Lower lobe of right lung (tissue), 2 donors: ENCODE results near the gene RNF151. TPM values are rescaled to one million over a fixed set of nuclear protein-coding genes. Genes with fewer than 3 reads are reported as not detected.
"Not testable (repeated sequence)": the region's sequence is repeated elsewhere in the genome, so short reads cannot be mapped to it uniquely, and the experiment has no call there.

ENCODE experiments used
- ATAC-seq, 2 donors: fragments of 200-7000 bp; cut with Tn5 transposase; one replicate each; pipeline ENCODE4 v1.9.1; 2020 to 2022; ENCODE audit warnings: mild to moderate bottlenecking in 2 of 2, moderate library complexity in 2 of 2
- DNase-seq: peaks from one replicate; pipeline ENCODE4 v3.0.0-alpha.2; 2020
- H3K27ac ChIP-seq: fragments of 200-600 bp; one replicate; pipeline ENCODE4 v1.8.0; 2022
- H3K27me3 ChIP-seq: fragments of 200-600 bp; one replicate; pipeline ENCODE4 v1.8.0; 2022; ENCODE audit warnings: low read depth
- H3K36me3 ChIP-seq: fragments of 200-600 bp; one replicate; pipeline ENCODE4 v1.8.0; 2022; ENCODE audit warnings: mild to moderate bottlenecking
- H3K4me1 ChIP-seq: fragments of 200-600 bp; one replicate; pipeline ENCODE4 v1.8.0; 2022
- H3K4me3 ChIP-seq: fragments of 200-600 bp; one replicate; pipeline ENCODE4 v1.8.0; 2022; ENCODE audit warnings: mild to moderate bottlenecking
- H3K9me3 ChIP-seq: fragments of 200-600 bp; one replicate; pipeline ENCODE4 v1.8.0; 2022
- CTCF ChIP-seq: fragments of 200-600 bp; IDR thresholded peaks from one replicate; pipeline ENCODE4 v1.8.0; 2022; ENCODE audit warnings: antibody characterized with exemption, mild to moderate bottlenecking
- intact Hi-C: fragments of 100-400 bp; cut with DNase I; formaldehyde crosslinking; loops from one replicate; pipeline ENCODE4 v1.11.0; 2022
- total RNA-seq: library from RNA; stranded (reverse); fragmentation: NEBNext Ultra II Directional; extraction: Animal tissue kit (Norgen Biotek cat#: 25700); gene quantifications from one replicate; pipeline ENCODE4 v1.2.1, GENCODE V29; 2021
- donor health status: DM: no; HTN: yes; CAD: no; lungs with severe emphysema.

Gene RNF151
- total RNA-seq, 1 donor from 2014 or later = not detected

- Histone ChIP-seq H3K4me3 (no peak overlapping the region), H3K9me3 (no peaks in the 10 kb centered on the region), H3K27ac (no peak overlapping the region), H3K27me3 (peaks cover 8% of the 10 kb centered on the region), H3K4me1 (peaks cover 11% of the 10 kb centered on the region), H3K36me3 (peaks cover 41% of the 10 kb centered on the region)
- intact Hi-C loops = no loop called here
- ATAC-seq = no peak
- no peak for DNase-seq
- TF ChIP-seq CTCF = no peak
Observed at GRCh38 chr16:1936945-1937479, 29.6 kb upstream of the RNF151 start.

DNA sequence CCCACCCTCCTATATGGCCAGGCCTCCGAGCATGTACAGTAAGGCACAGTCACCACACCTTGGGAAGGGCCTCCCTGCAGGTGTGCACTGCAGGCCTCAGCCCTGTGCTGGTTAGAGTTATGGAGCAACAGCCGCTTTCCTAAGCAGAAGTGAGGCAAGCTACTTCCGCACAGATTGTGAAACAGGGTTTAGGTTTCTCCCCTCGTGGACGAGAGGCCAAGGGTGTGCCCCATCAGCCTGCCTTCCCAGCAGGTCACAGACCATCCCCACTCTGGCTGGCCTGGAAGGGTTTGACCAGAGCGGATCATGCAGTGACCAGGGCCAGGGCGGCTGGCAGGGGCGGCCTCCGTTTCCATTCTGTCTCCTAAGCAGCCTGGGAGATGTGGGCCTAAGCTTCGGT is 28.3 kb upstream of the RNF151 start:
- no peaks in the 10 kb centered on the region for H3K9me3 ChIP-seq
- H3K27ac ChIP-seq = peak overlapping the region; percentile 49
- TF ChIP-seq CTCF = no peak
- no peaks in the 10 kb centered on the region for H3K27me3 ChIP-seq
- intact Hi-C loops = no loop called here
- H3K4me3 ChIP-seq = no peak overlapping the region
- ATAC-seq = no peak
- H3K36me3 ChIP-seq = peaks cover 41% of the 10 kb centered on the region
- peaks cover 17% of the 10 kb centered on the region for H3K4me1 ChIP-seq
- DNase-seq = peak; percentile 73

DNA sequence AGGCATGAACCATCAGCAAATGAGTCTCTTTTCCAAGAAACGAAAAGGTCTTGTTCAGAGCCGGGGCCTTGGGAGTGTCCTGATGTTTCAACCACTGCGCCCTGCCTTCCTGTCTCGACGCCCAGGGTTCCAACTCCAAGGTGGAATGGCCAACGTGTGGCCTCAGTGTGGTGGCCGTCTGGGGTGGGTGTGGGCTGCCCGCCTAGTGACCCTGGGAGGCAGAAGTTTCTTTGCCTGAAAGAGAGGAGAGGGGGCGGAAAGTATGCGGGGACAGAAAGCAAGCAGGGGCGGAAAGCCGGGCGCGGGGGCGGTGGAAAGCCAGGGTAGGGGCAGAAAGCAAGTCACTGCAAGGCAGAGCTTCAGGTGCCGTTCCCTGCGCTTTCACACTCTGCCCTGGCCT is 27.7 kb upstream of the RNF151 start:
- no peaks in the 10 kb centered on the region for H3K9me3 ChIP-seq
- peak overlapping the region; percentile 49 for H3K27ac ChIP-seq
- no peak for DNase-seq
- ATAC-seq = no peak
- no peak overlapping the region for H3K4me3 ChIP-seq
- H3K4me1 ChIP-seq = peaks cover 17% of the 10 kb centered on the region
- H3K27me3 ChIP-seq = no peaks in the 10 kb centered on the region
- peaks cover 41% of the 10 kb centered on the region for H3K36me3 ChIP-seq
- no peak for TF ChIP-seq CTCF
- intact Hi-C loops = no loop called here

- H3K27ac ChIP-seq, H3K27me3 ChIP-seq, H3K9me3 ChIP-seq, intact Hi-C loops, ATAC-seq, DNase-seq, H3K4me3 ChIP-seq: not testable (repeated sequence)
- Histone ChIP-seq H3K36me3 (peaks cover 41% of the 10 kb centered on the region), H3K4me1 (peaks cover 17% of the 10 kb centered on the region)
Observed at GRCh38 chr16:1939833-1940232, 26.8 kb upstream of the RNF151 start.

- TF ChIP-seq CTCF = no peak
- Histone ChIP-seq H3K27ac (no peak overlapping the region), H3K9me3 (no peaks in the 10 kb centered on the region), H3K36me3 (peaks cover 41% of the 10 kb centered on the region), H3K4me3 (peak overlapping the region; percentile 71), H3K27me3 (no peaks in the 10 kb centered on the region), H3K4me1 (peaks cover 17% of the 10 kb centered on the region)
- intact Hi-C loops = no loop called here
- ATAC-seq (no peak), DNase-seq (no peak)
Observed at GRCh38 chr16:1940273-1941161, 26.1 kb upstream of the RNF151 start.
